Hepatocyte (in vitro differentiated cells): Measurements from ENCODE around the gene APIP. TPM values are rescaled to one million over a fixed set of nuclear protein-coding genes. Genes with fewer than 3 reads are reported as not detected.

Experiments
- DNase-seq: peaks from one replicate; pipeline ENCODE4 v3.0.0-alpha.2; 2016; ENCODE audit warnings: low spot score
- H2AFZ ChIP-seq: fragments of 200-600 bp; sonication (generic); 2 replicates; pipeline ENCODE4 v1.6.0; 2016; ENCODE audit warnings: antibody characterized with exemption, mild to moderate bottlenecking
- H3K27ac ChIP-seq: fragments of 200-600 bp; sonication (generic); 2 replicates; pipeline ENCODE4 v1.5.1; 2016; ENCODE audit warnings: mild to moderate bottlenecking
- H3K27me3 ChIP-seq: fragments of 200-600 bp; sonication (generic); 2 replicates; pipeline ENCODE4 v1.6.1; 2016
- H3K36me3 ChIP-seq: fragments of 200-600 bp; sonication (generic); replicated peaks from 2 replicates; pipeline ENCODE4 v1.5.1; 2016; ENCODE audit warnings: low read depth; ENCODE audit not compliant: insufficient read depth
- H3K4me1 ChIP-seq: fragments of 200-600 bp; sonication (generic); 2 replicates; pipeline ENCODE4 v1.5.1; 2016; ENCODE audit warnings: mild to moderate bottlenecking, moderate library complexity; ENCODE audit not compliant: insufficient read depth
- H3K4me2 ChIP-seq: fragments of 200-600 bp; sonication (generic); 2 replicates; pipeline ENCODE4 v1.6.0; 2016
- H3K4me3 ChIP-seq: fragments of 200-600 bp; sonication (generic); 2 replicates; pipeline ENCODE4 v1.5.1; 2016; ENCODE audit warnings: mild to moderate bottlenecking
- H3K79me2 ChIP-seq: fragments of 200-600 bp; sonication (generic); 2 replicates; pipeline ENCODE4 v1.6.0; 2017; ENCODE audit warnings: mild to moderate bottlenecking
- H3K9me2 ChIP-seq: fragments of 200-600 bp; sonication (generic); replicated peaks from 2 replicates; pipeline ENCODE4 v1.6.0; 2017; ENCODE audit warnings: mild to moderate bottlenecking; ENCODE audit not compliant: insufficient read depth
- H3K9me3 ChIP-seq: fragments of 200-600 bp; sonication (generic); 2 replicates; pipeline ENCODE4 v1.5.1; 2016; ENCODE audit warnings: low read depth, mild to moderate bottlenecking
- H4K20me1 ChIP-seq: fragments of 200-600 bp; sonication (generic); 2 replicates; pipeline ENCODE4 v1.6.0; 2016; ENCODE audit warnings: mild to moderate bottlenecking; ENCODE audit not compliant: insufficient read depth, poor library complexity, severe bottlenecking
- EZH2 ChIP-seq: fragments of 200-600 bp; sonication (generic); IDR thresholded peaks from 2 replicates; pipeline ENCODE4 v1.6.1; 2016; ENCODE audit warnings: antibody characterized with exemption, mild to moderate bottlenecking, borderline replicate concordance
- EZH2phosphoT487 ChIP-seq: fragments of 200-600 bp; sonication (generic); IDR thresholded peaks from one replicate; pipeline ENCODE4 v1.6.1; 2018; ENCODE audit warnings: antibody characterized with exemption, mild to moderate bottlenecking, low read depth, moderate library complexity; ENCODE audit not compliant: unreplicated experiment, severe bottlenecking
- WGBS: methylation state at CpG from one replicate; pipeline ENCODE4 v1.1.6; 2016; ENCODE audit warnings: low lambda C conversion rate; ENCODE audit errors: missing lambda C conversion rate; 5-methylcytosine and 5-hydroxymethylcytosine counted together
- polyA plus RNA-seq: library from polyadenylated mRNA; unstranded; fragments of >200 nt; fragmentation: Nextera tagmentation; extraction: Ambion mirVana; gene quantifications from 2 replicates; pipeline ENCODE4 v1.2.1, GENCODE V29; 2016
- total RNA-seq: library from RNA; depleted of rRNA; stranded (reverse); fragments of >200 nt; gene quantifications from 2 replicates; pipeline ENCODE4 v1.2.3, GENCODE V29; 2014
- TF ChIP-seq, protein P1 (sequence below): fragments of 200-600 bp; sonication (generic); IDR thresholded peaks from 2 replicates; pipeline ENCODE4 v1.5.1; 2016; ENCODE audit warnings: antibody characterized with exemption, mild to moderate bottlenecking; ENCODE audit not compliant: poor library complexity

APIP gene
- total and polyA plus RNA-seq, 2 experiments from 2014 or later, result 25.9 to 26.8 TPM

DNA sequence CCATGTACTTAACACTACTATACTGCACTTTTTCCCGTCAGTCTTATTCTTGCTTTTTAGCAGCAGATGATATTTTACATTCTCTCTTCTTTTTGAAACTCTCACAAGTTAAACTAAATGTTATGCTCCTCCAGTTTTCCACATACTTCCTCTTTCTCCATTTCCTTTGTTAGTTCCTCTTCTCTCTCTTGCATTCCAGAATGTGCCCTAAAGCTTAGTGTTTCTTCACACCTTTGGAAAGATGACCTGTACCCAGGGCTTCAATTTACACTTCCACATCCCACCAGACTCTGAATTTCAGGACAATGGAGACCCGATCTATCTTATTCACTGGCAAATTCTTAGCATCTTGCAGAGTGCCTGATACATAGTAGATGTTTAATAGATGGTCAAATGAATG lies 51.8 kb downstream of the APIP start:
- no peaks in the 10 kb centered on the region for H4K20me1 ChIP-seq
- 95% methylated on average over 2 of the region's 2 CpGs for whole genome bisulfite sequencing
- H3K27me3 ChIP-seq, result no peaks in the 10 kb centered on the region
- H3K9me2 ChIP-seq, result no peaks in the 10 kb centered on the region
- no peaks in the 10 kb centered on the region for H3K36me3 ChIP-seq
- no peak overlapping the region for H3K27ac ChIP-seq
- H3K9me3 ChIP-seq, result no peaks in the 10 kb centered on the region
- H3K4me2 ChIP-seq, result no peak overlapping the region
- no peak overlapping the region for H2AFZ ChIP-seq
- TF ChIP-seq, protein P1, sequence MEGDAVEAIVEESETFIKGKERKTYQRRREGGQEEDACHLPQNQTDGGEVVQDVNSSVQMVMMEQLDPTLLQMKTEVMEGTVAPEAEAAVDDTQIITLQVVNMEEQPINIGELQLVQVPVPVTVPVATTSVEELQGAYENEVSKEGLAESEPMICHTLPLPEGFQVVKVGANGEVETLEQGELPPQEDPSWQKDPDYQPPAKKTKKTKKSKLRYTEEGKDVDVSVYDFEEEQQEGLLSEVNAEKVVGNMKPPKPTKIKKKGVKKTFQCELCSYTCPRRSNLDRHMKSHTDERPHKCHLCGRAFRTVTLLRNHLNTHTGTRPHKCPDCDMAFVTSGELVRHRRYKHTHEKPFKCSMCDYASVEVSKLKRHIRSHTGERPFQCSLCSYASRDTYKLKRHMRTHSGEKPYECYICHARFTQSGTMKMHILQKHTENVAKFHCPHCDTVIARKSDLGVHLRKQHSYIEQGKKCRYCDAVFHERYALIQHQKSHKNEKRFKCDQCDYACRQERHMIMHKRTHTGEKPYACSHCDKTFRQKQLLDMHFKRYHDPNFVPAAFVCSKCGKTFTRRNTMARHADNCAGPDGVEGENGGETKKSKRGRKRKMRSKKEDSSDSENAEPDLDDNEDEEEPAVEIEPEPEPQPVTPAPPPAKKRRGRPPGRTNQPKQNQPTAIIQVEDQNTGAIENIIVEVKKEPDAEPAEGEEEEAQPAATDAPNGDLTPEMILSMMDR, result no peak
- TF ChIP-seq EZH2 (no peak), EZH2phosphoT487 (no peak)
- DNase-seq, result no peak
- H3K4me3 ChIP-seq, result no peak overlapping the region
- H3K79me2 ChIP-seq, result no peaks in the 10 kb centered on the region
- H3K4me1 ChIP-seq, result no peaks in the 10 kb centered on the region

DNA sequence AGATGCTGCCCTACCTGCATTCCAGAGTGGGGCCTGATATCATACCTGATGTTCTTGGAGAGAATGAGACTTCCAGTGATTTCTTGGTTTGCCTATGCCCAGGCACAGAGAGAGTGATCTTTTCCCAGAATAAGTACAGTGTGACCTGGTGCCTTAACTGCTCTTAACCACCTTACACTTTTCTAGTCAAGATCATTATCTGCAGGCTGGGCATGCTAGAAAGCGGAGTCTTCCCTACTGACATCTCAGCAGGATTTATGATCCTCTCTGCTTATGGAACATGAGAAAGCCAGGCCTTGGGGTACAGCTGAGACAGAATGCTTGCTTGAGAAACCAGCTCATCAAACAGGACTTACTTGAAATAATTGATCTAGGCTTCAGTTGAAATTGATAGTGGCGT lies 53.1 kb downstream of the APIP start:
- H3K9me2 ChIP-seq, result no peaks in the 10 kb centered on the region
- H3K27me3 ChIP-seq, result no peaks in the 10 kb centered on the region
- H3K4me1 ChIP-seq, result no peaks in the 10 kb centered on the region
- no peaks in the 10 kb centered on the region for H3K36me3 ChIP-seq
- no peak for TF ChIP-seq EZH2
- TF ChIP-seq, protein P1, result no peak
- TF ChIP-seq EZH2phosphoT487, result no peak
- 42% methylated on average over 2 of the region's 2 CpGs for WGBS
- no peak overlapping the region for H3K4me3 ChIP-seq
- H3K79me2 ChIP-seq, result no peaks in the 10 kb centered on the region
- DNase-seq, result no peak
- no peak overlapping the region for H3K27ac ChIP-seq
- no peaks in the 10 kb centered on the region for H3K9me3 ChIP-seq
- no peak overlapping the region for H2AFZ ChIP-seq
- no peaks in the 10 kb centered on the region for H4K20me1 ChIP-seq
- no peak overlapping the region for H3K4me2 ChIP-seq

DNA sequence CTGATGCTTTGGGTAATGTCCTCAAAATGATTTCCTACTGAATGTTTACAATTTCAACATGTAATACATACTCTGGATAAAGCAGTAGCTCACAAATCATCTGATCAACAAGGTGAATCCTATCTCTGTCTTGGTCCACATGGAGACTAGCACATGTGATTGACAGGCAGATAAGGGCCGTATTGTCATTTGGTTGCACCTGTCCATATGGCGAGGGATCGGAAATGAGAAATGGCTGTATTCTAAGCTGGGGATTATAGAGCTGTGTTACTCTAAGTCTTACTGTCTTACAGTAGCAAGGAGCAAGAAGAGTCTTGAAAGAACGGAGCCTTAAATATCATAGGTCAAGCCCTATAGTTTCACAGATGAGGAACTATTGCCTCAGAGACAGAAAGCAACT lies 55.7 kb downstream of the APIP start:
- Histone ChIP-seq H3K79me2 (no peaks in the 10 kb centered on the region), H3K27me3 (no peaks in the 10 kb centered on the region), H3K4me3 (no peak overlapping the region), H3K4me1 (no peaks in the 10 kb centered on the region), H2AFZ (no peak overlapping the region), H3K9me2 (no peaks in the 10 kb centered on the region), H3K36me3 (no peaks in the 10 kb centered on the region), H3K4me2 (no peak overlapping the region), H3K9me3 (no peaks in the 10 kb centered on the region), H3K27ac (no peak overlapping the region), H4K20me1 (no peaks in the 10 kb centered on the region)
- WGBS, result 83% methylated on average over 4 of the region's 4 CpGs
- TF ChIP-seq, protein P1, result no peak
- no peak for TF ChIP-seq EZH2phosphoT487
- TF ChIP-seq EZH2, result no peak
- no peak for DNase-seq

DNA sequence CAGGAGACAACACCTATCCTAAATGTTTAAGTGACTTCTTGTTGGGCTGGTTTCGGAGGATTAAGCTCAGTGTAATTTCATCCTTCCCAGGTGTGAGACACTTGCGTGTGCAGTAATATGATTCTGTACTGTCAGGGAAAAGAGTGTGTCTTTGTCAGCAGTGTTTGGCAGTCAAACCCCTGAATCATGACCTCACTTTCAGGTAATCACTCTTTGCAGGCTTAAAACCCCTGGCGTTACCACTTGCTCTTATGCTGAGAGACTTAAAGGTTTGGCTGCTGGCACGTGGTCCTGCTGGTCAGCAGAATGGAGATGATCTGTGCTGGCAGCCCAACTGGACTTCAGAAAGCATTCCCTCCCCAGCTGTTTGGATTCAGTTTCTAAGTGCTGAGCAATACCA lies 56.1 kb downstream of the APIP start:
- H2AFZ ChIP-seq, result no peak overlapping the region
- H4K20me1 ChIP-seq, result no peaks in the 10 kb centered on the region
- no peak overlapping the region for H3K4me2 ChIP-seq
- no peak for DNase-seq
- no peak for TF ChIP-seq EZH2phosphoT487
- TF ChIP-seq, protein P1, result no peak
- TF ChIP-seq EZH2, result no peak
- no peak overlapping the region for H3K4me3 ChIP-seq
- WGBS, result 76% methylated on average over 4 of the region's 4 CpGs
- H3K79me2 ChIP-seq, result no peaks in the 10 kb centered on the region
- H3K27me3 ChIP-seq, result no peaks in the 10 kb centered on the region
- no peaks in the 10 kb centered on the region for H3K4me1 ChIP-seq
- H3K27ac ChIP-seq, result no peak overlapping the region
- H3K9me3 ChIP-seq, result no peaks in the 10 kb centered on the region
- no peaks in the 10 kb centered on the region for H3K36me3 ChIP-seq
- H3K9me2 ChIP-seq, result no peaks in the 10 kb centered on the region
